ENCODE measurements around the gene TBC1D22A. TPM values are rescaled to one million over a fixed set of nuclear protein-coding genes. Genes with fewer than 3 reads are reported as not detected.

TBC1D22A gene
- total and polyA plus RNA-seq, 9 of the 15 experiments (the other 6 are each of a cell fraction or from before 2014, with no cell fraction given), result 0.20 to 11.5 (median 5.2) TPM

DNA sequence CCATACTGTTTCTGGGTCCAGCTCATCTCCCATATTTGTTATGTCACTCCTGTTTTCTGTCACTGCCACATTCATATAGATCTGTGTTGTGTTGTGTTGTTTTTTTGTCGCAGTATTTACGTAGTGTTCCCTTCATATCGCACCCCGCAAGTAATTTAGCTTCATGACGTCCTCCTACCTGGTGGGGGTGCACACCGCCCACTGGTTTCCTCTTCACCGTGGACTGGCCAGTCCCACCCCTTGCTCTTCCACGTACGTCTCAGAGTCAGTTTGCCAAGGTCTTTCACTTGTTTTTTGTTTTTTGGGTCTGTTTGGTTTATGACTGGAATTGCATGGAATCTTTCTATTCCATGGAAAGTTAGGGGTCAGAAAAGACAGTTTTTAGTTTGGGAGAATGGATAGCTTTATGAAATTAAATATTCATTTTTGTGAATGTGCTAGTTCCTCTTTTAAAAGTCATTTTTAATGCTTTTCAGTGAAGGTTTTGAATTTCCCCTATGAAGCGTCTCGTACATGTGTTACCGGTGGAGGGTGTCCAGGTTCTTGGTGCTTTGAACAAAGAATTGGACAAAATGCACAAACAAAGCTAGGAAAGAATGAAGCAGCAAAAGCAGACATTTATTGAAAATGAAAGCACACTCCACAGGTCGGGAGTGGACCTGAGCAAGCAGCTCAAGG is 134.3 kb downstream of the TBC1D22A start:
- peaks cover 14% of the 10 kb centered on the region in 2 experiments; a peak in 4 of 5 replicates for H3K4me1 ChIP-seq (replicated peaks in 1 of 2; ENCODE audit: control insufficient read depth in 2 of 2, insufficient read depth in 2 of 2, low read length in 2 of 2)
- in situ Hi-C loops (cut with MboI), result no loop called here
- WGBS (ENCODE audit: insufficient coverage, low coverage, missing lambda C conversion rate), result 80% methylated on average over 13 of the region's 13 CpGs
- no peak overlapping the region for H2AFZ ChIP-seq (ENCODE audit: low read depth, low read length)
- H3K4me2 ChIP-seq (ENCODE audit: insufficient read depth, low read length), result no peak overlapping the region
- peaks cover 5% of the 10 kb centered on the region; the same call in 1 of the 3 replicates for H3K36me3 ChIP-seq (ENCODE audit: control insufficient read depth, insufficient read depth, low read length)
- no peaks in the 10 kb centered on the region for H3K27me3 ChIP-seq (ENCODE audit: control insufficient read depth in 2 of 2, insufficient read depth in 2 of 2, low read length in 2 of 2)
- TF ChIP-seq, protein P1, sequence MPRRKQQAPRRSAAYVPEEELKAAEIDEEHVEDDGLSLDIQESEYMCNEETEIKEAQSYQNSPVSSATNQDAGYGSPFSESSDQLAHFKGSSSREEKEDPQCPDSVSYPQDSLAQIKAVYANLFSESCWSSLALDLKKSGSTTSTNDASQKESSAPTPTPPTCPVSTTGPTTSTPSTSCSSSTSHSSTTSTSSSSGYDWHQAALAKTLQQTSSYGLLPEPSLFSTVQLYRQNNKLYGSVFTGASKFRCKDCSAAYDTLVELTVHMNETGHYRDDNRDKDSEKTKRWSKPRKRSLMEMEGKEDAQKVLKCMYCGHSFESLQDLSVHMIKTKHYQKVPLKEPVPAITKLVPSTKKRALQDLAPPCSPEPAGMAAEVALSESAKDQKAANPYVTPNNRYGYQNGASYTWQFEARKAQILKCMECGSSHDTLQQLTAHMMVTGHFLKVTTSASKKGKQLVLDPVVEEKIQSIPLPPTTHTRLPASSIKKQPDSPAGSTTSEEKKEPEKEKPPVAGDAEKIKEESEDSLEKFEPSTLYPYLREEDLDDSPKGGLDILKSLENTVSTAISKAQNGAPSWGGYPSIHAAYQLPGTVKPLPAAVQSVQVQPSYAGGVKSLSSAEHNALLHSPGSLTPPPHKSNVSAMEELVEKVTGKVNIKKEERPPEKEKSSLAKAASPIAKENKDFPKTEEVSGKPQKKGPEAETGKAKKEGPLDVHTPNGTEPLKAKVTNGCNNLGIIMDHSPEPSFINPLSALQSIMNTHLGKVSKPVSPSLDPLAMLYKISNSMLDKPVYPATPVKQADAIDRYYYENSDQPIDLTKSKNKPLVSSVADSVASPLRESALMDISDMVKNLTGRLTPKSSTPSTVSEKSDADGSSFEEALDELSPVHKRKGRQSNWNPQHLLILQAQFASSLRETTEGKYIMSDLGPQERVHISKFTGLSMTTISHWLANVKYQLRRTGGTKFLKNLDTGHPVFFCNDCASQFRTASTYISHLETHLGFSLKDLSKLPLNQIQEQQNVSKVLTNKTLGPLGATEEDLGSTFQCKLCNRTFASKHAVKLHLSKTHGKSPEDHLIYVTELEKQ (CRISPR knock-in tag; IDR thresholded peaks at IDR 0.05), result no peak
- peak in 1 of 2 experiments; percentile 20; a peak in 2 of 4 replicates for TF ChIP-seq RAD21 (CRISPR knock-in tag; conservative IDR thresholded peaks at IDR 0.05 in 1 of 2, IDR thresholded peaks at IDR 0.05 in 1 of 2)
- intact Hi-C loops (cut with micrococcal nuclease), result no loop called here
- H3K4me3 ChIP-seq, result no peak overlapping the region
- peak in 1 of 4 experiments; percentile 15 for DNase-seq (ENCODE audit: extremely low read depth in 1 of 4, low spot score in 3 of 4)
- H3K9me3 ChIP-seq (replicated peaks; ENCODE audit: control insufficient read depth, insufficient read depth, low read depth, low read length), result no peaks in the 10 kb centered on the region
- H3K27ac ChIP-seq (ENCODE audit: extremely low read depth, low read depth, low read length), result peak overlapping the region; percentile 32; the same call in 1 of the 3 replicates
- CTCF ChIA-PET (ENCODE audit: low intra/inter-chr PET ratio), result no interaction called here
- no peaks in the 10 kb centered on the region for H3K79me2 ChIP-seq (ENCODE audit: control insufficient read depth, insufficient read depth, low read length)
- no peak overlapping the region for H3K9ac ChIP-seq (ENCODE audit: insufficient read depth in 1 of 2, low read depth in 2 of 2, low read length in 2 of 2)
- H3K9me1 ChIP-seq (ENCODE audit: control insufficient read depth, insufficient read depth, low read length), result no peaks in the 10 kb centered on the region
- ATAC-seq, result peak; percentile 53
- H4K20me1 ChIP-seq (replicated peaks; ENCODE audit: control insufficient read depth, insufficient read depth, low read length), result no peaks in the 10 kb centered on the region
- no TSS peak for BruUV-seq (replicated peaks)
- POLR2A ChIA-PET, result no interaction called here
- peak; percentile 46 for FAIRE-seq

Data from K562 (cell line).